CD14-positive monocyte (primary cell): ENCODE data around the gene ZBTB49. TPM values are rescaled to one million over a fixed set of nuclear protein-coding genes. Genes with fewer than 3 reads are reported as not detected.

Source experiments
- DNase-seq, 3 donors: peaks; one replicate each; pipeline ENCODE4 v3.0.0-alpha.2; 2011 to 2022
- H2AFZ ChIP-seq: 2 replicates; pipeline ENCODE4 v1.6.0; 2012; ENCODE audit warnings: mild to moderate bottlenecking, low read depth, low read length, inconsistent platforms; ENCODE audit not compliant: insufficient read depth, poor library complexity, severe bottlenecking
- H3K27ac ChIP-seq, 2 donors: 1 replicate in 1 of 2; 2 replicates in 1 of 2; pipeline ENCODE4 v1.5.1; 2012 to 2013; ENCODE audit warnings: low read length in 2 of 2, control low read depth in 1 of 2, inconsistent platforms in 1 of 2, low read depth in 1 of 2, mild to moderate bottlenecking in 1 of 2
- H3K27me3 ChIP-seq, 2 donors: one replicate each; pipeline versions ENCODE4 v1.6.0 to v1.6.1; 2011 to 2013; ENCODE audit warnings: low read length in 2 of 2; ENCODE audit not compliant: control insufficient read depth in 2 of 2, insufficient read depth in 2 of 2
- H3K36me3 ChIP-seq, 2 donors: replicated peaks in 1 of 2; 1 replicate in 1 of 2; 2 replicates in 1 of 2; pipeline versions ENCODE4 v1.5.1 to v1.6.1; 2012 to 2013; ENCODE audit warnings: low read length in 2 of 2, control low read depth in 1 of 2, inconsistent platforms in 1 of 2, mild to moderate bottlenecking in 1 of 2; ENCODE audit not compliant: insufficient read depth in 2 of 2, control insufficient read depth in 1 of 2
- H3K4me1 ChIP-seq, 2 donors: 1 replicate in 1 of 2; 2 replicates in 1 of 2; pipeline versions ENCODE4 v1.5.1 to v1.6.1; 2012 to 2013; ENCODE audit warnings: low read length in 2 of 2, control low read depth in 1 of 2, inconsistent platforms in 1 of 2, mild to moderate bottlenecking in 1 of 2, moderate library complexity in 1 of 2; ENCODE audit not compliant: insufficient read depth in 2 of 2, control insufficient read depth in 1 of 2
- H3K4me2 ChIP-seq: replicated peaks from 2 replicates; pipeline ENCODE3; 2012; ENCODE audit warnings: low read length, moderate library complexity, mild to moderate bottlenecking; ENCODE audit not compliant: poor library complexity, severe bottlenecking; ENCODE audit errors: extremely low read depth
- H3K4me3 ChIP-seq, 3 experiments: fragments of 200-600 bp in 1 of 3; sonication (generic) in 1 of 3; replicated peaks in 1 of 3; 1 replicate in 2 of 3; 2 replicates in 1 of 3; pipeline ENCODE4 v1.5.1; 2011 to 2013; ENCODE audit warnings: low read length in 3 of 3, mild to moderate bottlenecking in 3 of 3, control low read depth in 2 of 3, low read depth in 2 of 3, inconsistent platforms in 1 of 3, moderate library complexity in 1 of 3
- H3K79me2 ChIP-seq: 2 replicates; pipeline ENCODE4 v1.6.0; 2012; ENCODE audit warnings: mild to moderate bottlenecking, control low read depth, inconsistent platforms, low read length, moderate library complexity; ENCODE audit not compliant: insufficient read depth
- H3K9ac ChIP-seq: 2 replicates; pipeline ENCODE4 v1.6.0; 2017; ENCODE audit warnings: low read length, mild to moderate bottlenecking; ENCODE audit not compliant: insufficient read depth, poor library complexity, severe bottlenecking
- H3K9me3 ChIP-seq, 2 donors: replicated peaks in 1 of 2; 1 replicate in 1 of 2; 2 replicates in 1 of 2; pipeline versions ENCODE4 v1.5.1 to v1.6.1; 2012 to 2013; ENCODE audit warnings: low read length in 2 of 2, control low read depth in 1 of 2; ENCODE audit not compliant: control insufficient read depth in 1 of 2, insufficient read depth in 1 of 2
- H4K20me1 ChIP-seq: 2 replicates; pipeline ENCODE4 v1.6.0; 2012; ENCODE audit warnings: mild to moderate bottlenecking, low read length, control low read depth, moderate library complexity; ENCODE audit not compliant: insufficient read depth
- H3K27ac Mint-ChIP-seq, 7 donors: one replicate each; pipeline ENCODE4 v1.8.0; 2020; ENCODE audit warnings: mild to moderate bottlenecking in 7 of 7, mixed read lengths in 7 of 7, moderate library complexity in 6 of 7, inconsistent platforms in 2 of 7
- H3K27me3 Mint-ChIP-seq, 3 donors: one replicate each; pipeline ENCODE4 v1.8.0; 2021 to 2022; ENCODE audit warnings: low read depth in 3 of 3, mild to moderate bottlenecking in 3 of 3, mixed read lengths in 3 of 3, moderate library complexity in 3 of 3, inconsistent platforms in 1 of 3
- H3K36me3 Mint-ChIP-seq, 2 donors: one replicate each; pipeline ENCODE4 v1.8.0; 2020; ENCODE audit warnings: mixed read lengths in 2 of 2, inconsistent platforms in 1 of 2, mild to moderate bottlenecking in 1 of 2
- H3K4me1 Mint-ChIP-seq: one replicate; pipeline ENCODE4 v1.8.0; 2020; ENCODE audit warnings: mild to moderate bottlenecking, mixed read lengths
- H3K4me3 Mint-ChIP-seq, 2 donors: one replicate each; pipeline ENCODE4 v1.8.0; 2020; ENCODE audit warnings: mild to moderate bottlenecking in 2 of 2, mixed read lengths in 2 of 2, moderate library complexity in 1 of 2
- H3K9me3 Mint-ChIP-seq, 7 donors: one replicate each; pipeline ENCODE4 v1.8.0; 2020 to 2022; ENCODE audit warnings: mixed read lengths in 7 of 7, mild to moderate bottlenecking in 6 of 7, moderate library complexity in 6 of 7, inconsistent platforms in 2 of 7
- WGBS: methylation state at CpG from one replicate; pipeline ENCODE4 v1.1.5; 2013; ENCODE audit warnings: missing lambda C conversion rate; ENCODE audit not compliant: insufficient coverage; 5-methylcytosine and 5-hydroxymethylcytosine counted together
- intact Hi-C, 2 donors: fragments of 100-400 bp; cut with micrococcal nuclease; formaldehyde crosslinking; loops; one replicate each; pipeline versions ENCODE4 v1.15.0 to v1.15.1; 2023
- polyA plus RNA-seq, 3 donors: library from polyadenylated mRNA; depleted of rRNA in 1 of 3; unstranded in 2 of 3; stranded (reverse) in 1 of 3; fragments of 300-500 nt in 2 of 3; fragments of >200 nt in 1 of 3; fragmentation: Illumina TruSeq in 2 of 3; gene quantifications; 1 replicate in 2 of 3; 2 replicates in 1 of 3; pipeline ENCODE4 v1.2.3, GENCODE V29; 2012 to 2021
- TF ChIP-seq, protein P1 (sequence below): fragments of 200-600 bp; IDR thresholded peaks from one replicate; pipeline ENCODE4 v1.8.0; 2022; ENCODE audit warnings: antibody characterized with exemption, mild to moderate bottlenecking

ZBTB49 gene
- polyA plus RNA-seq, 3 donors = 1.4 to 3.8 (median 1.7) TPM

DNA sequence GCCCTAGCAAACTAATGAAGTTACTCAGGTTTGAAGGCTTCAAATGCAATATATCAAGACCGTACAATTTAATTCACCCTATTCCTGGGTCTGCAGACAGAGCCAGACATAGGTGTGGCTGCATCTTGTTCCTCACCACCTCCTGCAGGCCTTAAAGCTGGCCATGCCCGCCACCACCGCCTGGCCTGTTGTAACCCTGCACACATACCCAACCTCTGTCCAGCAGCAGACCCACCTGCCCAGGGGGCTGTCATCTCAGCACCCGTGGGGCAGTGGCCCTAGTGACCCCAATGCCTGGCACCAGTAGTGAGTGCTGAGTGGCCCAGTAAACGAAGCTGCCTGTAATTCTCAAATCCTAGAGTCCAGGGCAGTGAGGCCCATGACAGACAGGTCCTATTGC is 40.7 kb downstream of the ZBTB49 start:
- Histone ChIP-seq H3K27ac (no peak overlapping the region), H3K4me1 (no peaks in the 10 kb centered on the region), H3K9ac (no peak overlapping the region), H3K4me3 (no peak overlapping the region), H3K36me3 (no peaks in the 10 kb centered on the region), H3K27me3 (no peaks in the 10 kb centered on the region), H3K79me2 (no peaks in the 10 kb centered on the region), H4K20me1 (no peaks in the 10 kb centered on the region), H2AFZ (no peak overlapping the region), H3K9me3 (no peaks in the 10 kb centered on the region), H3K4me2 (no peak overlapping the region)
- Mint-ChIP-seq H3K36me3 (no peaks in the 10 kb centered on the region), H3K27me3 (peaks cover 2 to 9% (median 7%) of the 10 kb centered on the region in 3 donors), H3K4me1 (peaks cover 2% of the 10 kb centered on the region), H3K27ac (no peak overlapping the region), H3K4me3 (no peak overlapping the region), H3K9me3 (peaks cover 0 to 6% (median 3%) of the 10 kb centered on the region in 7 donors)
- no peak for DNase-seq
- 96% methylated on average over 5 of the region's 5 CpGs for WGBS
- intact Hi-C loops = no loop called here
- TF ChIP-seq, protein P1, sequence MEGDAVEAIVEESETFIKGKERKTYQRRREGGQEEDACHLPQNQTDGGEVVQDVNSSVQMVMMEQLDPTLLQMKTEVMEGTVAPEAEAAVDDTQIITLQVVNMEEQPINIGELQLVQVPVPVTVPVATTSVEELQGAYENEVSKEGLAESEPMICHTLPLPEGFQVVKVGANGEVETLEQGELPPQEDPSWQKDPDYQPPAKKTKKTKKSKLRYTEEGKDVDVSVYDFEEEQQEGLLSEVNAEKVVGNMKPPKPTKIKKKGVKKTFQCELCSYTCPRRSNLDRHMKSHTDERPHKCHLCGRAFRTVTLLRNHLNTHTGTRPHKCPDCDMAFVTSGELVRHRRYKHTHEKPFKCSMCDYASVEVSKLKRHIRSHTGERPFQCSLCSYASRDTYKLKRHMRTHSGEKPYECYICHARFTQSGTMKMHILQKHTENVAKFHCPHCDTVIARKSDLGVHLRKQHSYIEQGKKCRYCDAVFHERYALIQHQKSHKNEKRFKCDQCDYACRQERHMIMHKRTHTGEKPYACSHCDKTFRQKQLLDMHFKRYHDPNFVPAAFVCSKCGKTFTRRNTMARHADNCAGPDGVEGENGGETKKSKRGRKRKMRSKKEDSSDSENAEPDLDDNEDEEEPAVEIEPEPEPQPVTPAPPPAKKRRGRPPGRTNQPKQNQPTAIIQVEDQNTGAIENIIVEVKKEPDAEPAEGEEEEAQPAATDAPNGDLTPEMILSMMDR = no peak

DNA sequence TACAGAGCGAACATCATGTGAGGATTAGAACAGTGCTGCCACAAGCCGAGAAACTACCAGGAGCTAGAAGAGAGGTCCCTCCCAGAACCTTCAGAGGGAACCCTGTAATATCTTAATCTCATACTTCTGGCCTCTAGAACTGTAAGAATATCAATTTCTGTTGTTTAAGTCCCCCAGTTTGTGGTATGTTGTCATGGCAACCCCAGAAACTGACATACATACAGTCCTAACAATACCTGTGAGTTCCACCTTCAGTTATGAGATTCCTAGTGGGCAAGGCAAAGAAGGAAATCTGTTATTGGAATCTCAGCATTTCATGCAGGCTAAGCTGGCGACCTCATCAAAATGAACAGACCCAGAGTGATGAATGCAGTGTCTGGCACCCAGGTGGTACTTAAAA is 42.5 kb downstream of the ZBTB49 start:
- H3K4me1 ChIP-seq = no peaks in the 10 kb centered on the region
- H2AFZ ChIP-seq = no peak overlapping the region
- H4K20me1 ChIP-seq = no peaks in the 10 kb centered on the region
- no peak overlapping the region for H3K9ac ChIP-seq
- Mint-ChIP-seq H3K27ac (no peak overlapping the region), H3K4me1 (peaks cover 2% of the 10 kb centered on the region), H3K36me3 (no peaks in the 10 kb centered on the region), H3K27me3 (peaks cover 2 to 12% (median 5%) of the 10 kb centered on the region in 3 donors), H3K9me3 (peaks cover 0 to 6% (median 3%) of the 10 kb centered on the region in 7 donors), H3K4me3 (no peak overlapping the region)
- no peak for DNase-seq
- intact Hi-C loops = no loop called here
- no peak overlapping the region for H3K27ac ChIP-seq
- H3K36me3 ChIP-seq = no peaks in the 10 kb centered on the region
- H3K4me3 ChIP-seq = no peak overlapping the region
- H3K4me2 ChIP-seq = no peak overlapping the region
- no peaks in the 10 kb centered on the region for H3K9me3 ChIP-seq
- 57% methylated on average over 1 of the region's 3 CpGs for WGBS
- H3K79me2 ChIP-seq = no peaks in the 10 kb centered on the region
- TF ChIP-seq, protein P1 = no peak
- H3K27me3 ChIP-seq = no peaks in the 10 kb centered on the region
